Adrenal gland (tissue), 5 donors: ENCODE results near the gene NEK7.

Experiments used
- CTCF ChIP-seq, 6 experiments: fragments of 450-650 bp in 4 of 6; fragments of 200-600 bp in 2 of 6; sonication (generic) in 1 of 6; IDR thresholded peaks; 1 replicate in 5 of 6; 2 replicates in 1 of 6; pipeline versions ENCODE4 v1.5.1 to v1.8.0; 2016 to 2021; ENCODE audit warnings: antibody characterized with exemption in 6 of 6, mild to moderate bottlenecking in 2 of 6, moderate library complexity in 1 of 6
- POLR2A ChIP-seq, 2 donors: fragments of 450-650 bp; IDR thresholded peaks; one replicate each; pipeline ENCODE4 v1.6.1; 2017; ENCODE audit warnings: antibody characterized with exemption in 2 of 2, mild to moderate bottlenecking in 2 of 2, moderate library complexity in 1 of 2
- donor health status: DM: no; HTN: no; CAD: no.

DNA sequence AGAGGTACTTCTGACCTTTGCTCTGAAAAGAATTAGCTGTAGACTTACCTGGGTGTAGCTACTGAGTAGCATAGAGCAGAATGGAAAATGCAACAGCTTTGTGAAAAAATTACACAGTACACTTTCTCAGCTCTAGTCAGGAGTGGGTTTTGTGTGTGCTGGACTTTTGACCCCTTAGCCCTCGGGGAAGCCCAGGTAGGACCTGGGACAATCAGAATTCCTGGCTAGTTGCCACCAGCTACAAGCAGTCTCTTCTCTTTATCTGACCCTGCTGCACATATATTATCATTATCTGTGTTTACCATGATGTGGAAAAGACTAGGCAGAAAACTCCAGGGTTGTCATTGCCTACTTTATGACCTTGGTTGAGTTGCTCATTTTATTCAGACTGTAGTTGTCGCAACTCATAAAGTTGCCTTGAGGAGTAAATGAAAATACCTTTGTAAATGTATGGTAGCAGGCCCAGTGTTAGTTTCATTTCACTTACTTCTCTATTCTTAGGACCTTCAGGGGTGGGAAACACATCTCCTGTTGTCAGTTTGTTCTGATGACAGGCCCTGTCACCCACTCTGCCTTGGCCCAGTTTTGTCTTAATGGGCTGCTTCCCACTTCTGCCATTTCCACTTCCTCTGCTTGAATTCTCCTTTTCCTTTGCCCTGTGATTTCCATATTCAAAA, 5.4 kb downstream of the NEK7 start:
- TF ChIP-seq CTCF (IDR thresholded peaks at IDR 0.05), result no peak
- no peak for TF ChIP-seq POLR2A (IDR thresholded peaks at IDR 0.05)
